HepG2 (cell line): ENCODE results near the gene PNPLA1. TPM values are rescaled to one million over a fixed set of nuclear protein-coding genes. Genes with fewer than 3 reads are reported as not detected.

Source experiments
- ATAC-seq: fragments of 200-7000 bp; cut with Tn5 transposase; 3 replicates; pipeline ENCODE4 v1.9.1; 2020; ENCODE audit warnings: mild to moderate bottlenecking, moderate library complexity
- BruUV-seq: library from RNA; stranded (reverse); fragments of 400-500 nt; replicated peaks from 2 replicates; lab custom pipeline; 2021; lab: Mats Ljungman, UMichigan
- CTCF ChIA-PET: fragments of 300-600 bp; formaldehyde crosslinking; extraction: SDS; loops from one replicate; lab custom pipeline; 2021; ENCODE audit warnings: low total read pairs, inconsistent platforms, low intra/inter-chr PET ratio; lab: Yijun Ruan, JAX
- POLR2A ChIA-PET: fragments of 350-600 bp; sonication (Branson Sonifier 250); formaldehyde crosslinking; loops from one replicate; lab custom pipeline; 2020; ENCODE audit warnings: antibody characterized with exemption, inconsistent platforms; lab: Yijun Ruan, JAX
- DNase-seq: peaks from one replicate; pipeline ENCODE4 v3.0.0-alpha.2; 2015; ENCODE audit warnings: low spot score
- FAIRE-seq: peaks from 3 replicates; lab custom pipeline; 2011; peaks lifted over from hg19 to GRCh38; lab: Jason Lieb, UNC
- H2AFZ ChIP-seq: one replicate; pipeline ENCODE4 v1.6.1; 2011; ENCODE audit warnings: low read length, inconsistent platforms
- H3K27ac ChIP-seq: fragments of 300-600 bp; 3 replicates; pipeline ENCODE4 v1.8.0; 2011; ENCODE audit warnings: mixed run types, mild to moderate bottlenecking, mixed read lengths, low read length, inconsistent platforms; ENCODE audit not compliant: insufficient read depth; ENCODE audit errors: extremely low read length
- H3K27me3 ChIP-seq, 2 experiments: fragments of 200-600 bp in 1 of 2; 2 replicates in 1 of 2; 3 replicates in 1 of 2; pipeline versions ENCODE4 v1.6.0 to v1.8.0; 2011; ENCODE audit warnings: low read length in 2 of 2, mild to moderate bottlenecking in 2 of 2, moderate library complexity in 2 of 2, inconsistent platforms in 1 of 2; ENCODE audit not compliant: insufficient read depth in 2 of 2, control insufficient read depth in 1 of 2
- H3K36me3 ChIP-seq, 2 experiments: fragments of 200-600 bp in 1 of 2; replicated peaks in 1 of 2; 2 replicates in 1 of 2; 3 replicates in 1 of 2; pipeline versions ENCODE4 v1.5.1 to v1.8.0; 2011; ENCODE audit warnings: low read length in 2 of 2, inconsistent platforms in 1 of 2; ENCODE audit not compliant: insufficient read depth in 2 of 2, control insufficient read depth in 1 of 2
- H3K4me1 ChIP-seq: 2 replicates; pipeline ENCODE4 v1.5.1; 2012; ENCODE audit warnings: low read length, inconsistent platforms; ENCODE audit not compliant: insufficient read depth
- H3K4me2 ChIP-seq: 2 replicates; pipeline ENCODE4 v1.6.0; 2011; ENCODE audit warnings: low read depth, low read length, inconsistent platforms
- H3K4me3 ChIP-seq, 3 experiments: fragments of 200-600 bp in 1 of 3; sonication (generic), shearing (Covaris generic) in 1 of 3; replicated peaks in 1 of 3; 2 replicates each; pipeline ENCODE4 v1.5.1; 2011 to 2016; ENCODE audit warnings: low read length in 3 of 3, inconsistent platforms in 2 of 3, low read depth in 2 of 3, mild to moderate bottlenecking in 2 of 3, control low read depth in 1 of 3, mixed read lengths in 1 of 3; ENCODE audit not compliant: insufficient read depth in 1 of 3
- H3K79me2 ChIP-seq: one replicate; pipeline ENCODE4 v1.6.1; 2011; ENCODE audit warnings: low read length, inconsistent platforms; ENCODE audit not compliant: insufficient read depth
- H3K9ac ChIP-seq: 2 replicates; pipeline ENCODE4 v1.6.0; 2011; ENCODE audit warnings: mild to moderate bottlenecking, low read depth, low read length, inconsistent platforms; ENCODE audit not compliant: insufficient read depth
- H3K9me3 ChIP-seq: 2 replicates; pipeline ENCODE4 v1.5.1; 2012; ENCODE audit warnings: mild to moderate bottlenecking, low read length
- H4K20me1 ChIP-seq: 2 replicates; pipeline ENCODE4 v1.6.0; 2011; ENCODE audit warnings: inconsistent platforms, mild to moderate bottlenecking, low read length, moderate library complexity; ENCODE audit not compliant: insufficient read depth
- DNMT1 ChIP-seq: sonication (generic); formaldehyde crosslinking; IDR thresholded peaks from 2 replicates; pipeline ENCODE4 v1.5.1; 2020; ENCODE audit warnings: mild to moderate bottlenecking, missing genetic modification reagents
- ZNF326 ChIP-seq: sonication (generic); formaldehyde crosslinking; IDR thresholded peaks from 2 replicates; pipeline ENCODE4 v1.4.0; 2020; ENCODE audit warnings: missing genetic modification reagents, borderline replicate concordance
- WGBS: methylation state at CpG from one replicate; pipeline ENCODE4 v1.1.6; 2017; ENCODE audit warnings: low lambda C conversion rate; 5-methylcytosine and 5-hydroxymethylcytosine counted together
- in situ Hi-C: cut with HindIII; loops from 2 replicates; pipeline ENCODE4 v1.10.0; 2017; ENCODE audit warnings: low pct_unique_long_range_greater_than_20kb; ENCODE audit not compliant: extremely low pct_ligation_motif_present
- intact Hi-C: fragments of 100-400 bp; cut with micrococcal nuclease; formaldehyde crosslinking; loops from one replicate; pipeline ENCODE4 v1.10.0; 2022; ENCODE audit not compliant: unreplicated experiment
- polyA plus RNA-seq, 8 experiments: library from polyadenylated mRNA; depleted of rRNA in 3 of 8; stranded (reverse) in 7 of 8; unstranded in 1 of 8; fragments of >200 nt; fragmentation: Illumina TruSeq in 4 of 8; extraction: Trizol in 4 of 8; gene quantifications; 2 replicates each; pipeline versions ENCODE4 v1.2.1 to v1.2.3, GENCODE V29; 2011 to 2016; ENCODE audit warnings: low read depth in 4 of 8, missing spikeins in 1 of 8, mixed read lengths in 1 of 8; ENCODE audit not compliant: insufficient read depth in 1 of 8
- total RNA-seq, 5 experiments: library from RNA; depleted of rRNA; stranded (reverse); fragments of >200 nt; fragmentation: Illumina TruSeq; extraction: Trizol; gene quantifications; 2 replicates each; pipeline ENCODE4 v1.2.3, GENCODE V29; 2016; ENCODE audit warnings: low read depth in 1 of 5
- TF ChIP-seq, protein P1 (sequence below): sonication (generic); formaldehyde crosslinking; IDR thresholded peaks from 2 replicates; pipeline ENCODE4 v1.4.0; 2020; ENCODE audit warnings: missing genetic modification reagents
- TF ChIP-seq, protein P2 (sequence below), 2 experiments: sonication (generic) in 1 of 2; formaldehyde crosslinking in 1 of 2; IDR thresholded peaks; 2 replicates each; pipeline versions ENCODE4 v1.5.1 to v1.6.1; 2011 to 2020; ENCODE audit warnings: borderline replicate concordance in 1 of 2, low read depth in 1 of 2, low read length in 1 of 2, mild to moderate bottlenecking in 1 of 2, missing genetic modification reagents in 1 of 2, moderate library complexity in 1 of 2

Gene PNPLA1
- total and polyA plus RNA-seq, 2 of the 13 experiments (the other 11 are each of a cell fraction or from before 2014, with no cell fraction given), result not detected

DNA sequence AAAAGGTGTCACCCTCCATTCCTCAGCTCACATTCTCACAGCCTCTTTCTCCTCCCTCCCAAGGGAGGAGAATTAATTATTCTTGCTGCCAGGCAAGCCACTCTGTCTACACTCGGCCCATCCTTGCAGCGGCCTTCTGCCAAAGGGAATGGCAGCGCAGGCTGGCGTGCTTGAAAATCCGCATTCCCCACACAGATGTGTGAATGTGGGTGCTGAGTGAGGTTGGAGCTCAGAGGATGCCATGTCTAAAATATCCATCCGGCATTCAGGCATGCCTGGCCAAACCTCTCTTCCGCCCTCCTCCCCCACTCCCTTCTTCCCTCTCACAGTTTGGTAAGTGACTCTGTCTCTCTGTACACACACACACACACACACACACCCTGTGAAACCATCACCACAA, 27.7 kb downstream of the PNPLA1 start:
- H3K36me3 ChIP-seq, result no peaks in the 10 kb centered on the region
- intact Hi-C loops, result no loop called here
- FAIRE-seq, result no peak
- no peak for TF ChIP-seq ZNF326 (CRISPR knock-in tag)
- TF ChIP-seq DNMT1 (CRISPR knock-in tag), result no peak
- TF ChIP-seq, protein P1, sequence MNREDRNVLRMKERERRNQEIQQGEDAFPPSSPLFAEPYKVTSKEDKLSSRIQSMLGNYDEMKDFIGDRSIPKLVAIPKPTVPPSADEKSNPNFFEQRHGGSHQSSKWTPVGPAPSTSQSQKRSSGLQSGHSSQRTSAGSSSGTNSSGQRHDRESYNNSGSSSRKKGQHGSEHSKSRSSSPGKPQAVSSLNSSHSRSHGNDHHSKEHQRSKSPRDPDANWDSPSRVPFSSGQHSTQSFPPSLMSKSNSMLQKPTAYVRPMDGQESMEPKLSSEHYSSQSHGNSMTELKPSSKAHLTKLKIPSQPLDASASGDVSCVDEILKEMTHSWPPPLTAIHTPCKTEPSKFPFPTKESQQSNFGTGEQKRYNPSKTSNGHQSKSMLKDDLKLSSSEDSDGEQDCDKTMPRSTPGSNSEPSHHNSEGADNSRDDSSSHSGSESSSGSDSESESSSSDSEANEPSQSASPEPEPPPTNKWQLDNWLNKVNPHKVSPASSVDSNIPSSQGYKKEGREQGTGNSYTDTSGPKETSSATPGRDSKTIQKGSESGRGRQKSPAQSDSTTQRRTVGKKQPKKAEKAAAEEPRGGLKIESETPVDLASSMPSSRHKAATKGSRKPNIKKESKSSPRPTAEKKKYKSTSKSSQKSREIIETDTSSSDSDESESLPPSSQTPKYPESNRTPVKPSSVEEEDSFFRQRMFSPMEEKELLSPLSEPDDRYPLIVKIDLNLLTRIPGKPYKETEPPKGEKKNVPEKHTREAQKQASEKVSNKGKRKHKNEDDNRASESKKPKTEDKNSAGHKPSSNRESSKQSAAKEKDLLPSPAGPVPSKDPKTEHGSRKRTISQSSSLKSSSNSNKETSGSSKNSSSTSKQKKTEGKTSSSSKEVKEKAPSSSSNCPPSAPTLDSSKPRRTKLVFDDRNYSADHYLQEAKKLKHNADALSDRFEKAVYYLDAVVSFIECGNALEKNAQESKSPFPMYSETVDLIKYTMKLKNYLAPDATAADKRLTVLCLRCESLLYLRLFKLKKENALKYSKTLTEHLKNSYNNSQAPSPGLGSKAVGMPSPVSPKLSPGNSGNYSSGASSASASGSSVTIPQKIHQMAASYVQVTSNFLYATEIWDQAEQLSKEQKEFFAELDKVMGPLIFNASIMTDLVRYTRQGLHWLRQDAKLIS (CRISPR knock-in tag), result no peak
- TF ChIP-seq, protein P2, sequence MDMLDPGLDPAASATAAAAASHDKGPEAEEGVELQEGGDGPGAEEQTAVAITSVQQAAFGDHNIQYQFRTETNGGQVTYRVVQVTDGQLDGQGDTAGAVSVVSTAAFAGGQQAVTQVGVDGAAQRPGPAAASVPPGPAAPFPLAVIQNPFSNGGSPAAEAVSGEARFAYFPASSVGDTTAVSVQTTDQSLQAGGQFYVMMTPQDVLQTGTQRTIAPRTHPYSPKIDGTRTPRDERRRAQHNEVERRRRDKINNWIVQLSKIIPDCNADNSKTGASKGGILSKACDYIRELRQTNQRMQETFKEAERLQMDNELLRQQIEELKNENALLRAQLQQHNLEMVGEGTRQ (IDR thresholded peaks at IDR 0.05; ENCODE audit: low read depth, low read length), result no peak
- TF ChIP-seq, protein P2 (CRISPR knock-in tag; IDR thresholded peaks at IDR 0.05; ENCODE audit: borderline replicate concordance), result no peak
- TF ChIP-seq, all 625 proteins: peak for 0
- 70% methylated on average over 7 of the region's 7 CpGs for WGBS
- H3K4me3 ChIP-seq, result no peak overlapping the region
- DNase-seq (no peak), ATAC-seq (no peak)
- CTCF ChIA-PET, result no interaction called here
- in situ Hi-C loops, result no loop called here
- no peaks in the 10 kb centered on the region for H4K20me1 ChIP-seq
- no peak overlapping the region for H3K4me2 ChIP-seq
- no peaks in the 10 kb centered on the region for H3K79me2 ChIP-seq
- no peaks in the 10 kb centered on the region for H3K4me1 ChIP-seq
- no peak overlapping the region for H3K27ac ChIP-seq
- H2AFZ ChIP-seq, result no peak overlapping the region
- POLR2A ChIA-PET, result no interaction called here
- BruUV-seq, result no TSS peak
- H3K9ac ChIP-seq, result no peak overlapping the region
- no peaks in the 10 kb centered on the region for H3K9me3 ChIP-seq
- peaks cover 4 to 31% of the 10 kb centered on the region in 2 experiments; a peak in 3 of 5 replicates for H3K27me3 ChIP-seq
